Ovary (tissue), 9 donors: ENCODE results near the gene TAF4. TPM values are rescaled to one million over a fixed set of nuclear protein-coding genes. Genes with fewer than 3 reads are reported as not detected.
"Not testable (repeated sequence)": the region's sequence is repeated elsewhere in the genome, so short reads cannot be mapped to it uniquely, and the experiment has no call there.

Source experiments
- DNase-seq, 5 donors: peaks; one replicate each; pipeline ENCODE4 v3.0.0-alpha.2; 2019 to 2020
- H3K27ac ChIP-seq, 2 donors: fragments of 200-600 bp; one replicate each; pipeline versions ENCODE4 v1.5.1 to v1.8.0; 2019 to 2022
- H3K27me3 ChIP-seq: fragments of 200-600 bp; one replicate; pipeline ENCODE4 v1.8.0; 2022
- H3K36me3 ChIP-seq: fragments of 200-600 bp; sonication (generic); one replicate; pipeline ENCODE4 v1.5.1; 2019
- H3K4me1 ChIP-seq: one replicate; pipeline ENCODE4 v1.8.1; 2013; ENCODE audit warnings: mild to moderate bottlenecking, moderate library complexity; ENCODE audit not compliant: insufficient read depth
- H3K4me3 ChIP-seq: fragments of 200-600 bp; sonication (generic); one replicate; pipeline ENCODE4 v1.5.1; 2017
- H3K9me3 ChIP-seq, 2 donors: fragments of 200-600 bp in 1 of 2; sonication (generic) in 1 of 2; one replicate each; pipeline versions ENCODE4 v1.5.1 to v1.8.1; 2013 to 2019; ENCODE audit warnings: mild to moderate bottlenecking in 1 of 2, moderate library complexity in 1 of 2
- EP300 ChIP-seq: sonication (generic); formaldehyde crosslinking; IDR thresholded peaks from one replicate; pipeline ENCODE4 v1.6.1; 2017; ENCODE audit warnings: antibody characterized with exemption
- POLR2A ChIP-seq: fragments of 450-650 bp; IDR thresholded peaks from one replicate; pipeline ENCODE4 v1.6.1; 2017; ENCODE audit warnings: antibody characterized with exemption, mild to moderate bottlenecking, moderate library complexity
- WGBS, 3 donors: extraction: QIAGEN DNeasy Blood & Tissue Kit in 1 of 3; methylation state at CpG; one replicate each; pipeline versions ENCODE4 v1.1.5 to v1.1.7; 2013 to 2017; 5-methylcytosine and 5-hydroxymethylcytosine counted together
- intact Hi-C, 4 donors: fragments of 100-400 bp; cut with DNase I; formaldehyde crosslinking; loops; one replicate each; pipeline versions ENCODE4 v1.11.0 to v1.15.1; 2022 to 2023
- polyA plus RNA-seq, 2 donors: library from polyadenylated mRNA; stranded (reverse); fragments of 200-250 nt in 1 of 2; fragments of 350-450 nt in 1 of 2; fragmentation: Illumina TruSeq in 1 of 2; extraction: RNeasy Lipid Tissue Mini Kit (QIAGEN cat#74804) in 1 of 2; gene quantifications; one replicate each; pipeline ENCODE4 v1.2.3, GENCODE V29; 2013 to 2014
- total RNA-seq, 7 donors: library from RNA; depleted of rRNA in 2 of 7; stranded (reverse); fragments of >200 nt in 2 of 7; fragmentation: NEBNext Ultra II Directional in 3 of 7; extraction: Animal tissue kit (Norgen Biotek cat#: 25700) in 3 of 7; gene quantifications; one replicate each; pipeline versions ENCODE4 v1.1.0 to v1.2.4, GENCODE V29; 2016 to 2023
- TF ChIP-seq, protein P1 (sequence below), 3 donors: fragments of 450-650 bp in 2 of 3; fragments of 200-600 bp in 1 of 3; IDR thresholded peaks; one replicate each; pipeline versions ENCODE4 v1.5.1 to v1.8.0; 2016 to 2022; ENCODE audit warnings: antibody characterized with exemption in 3 of 3, mild to moderate bottlenecking in 1 of 3
- donor health status: DM: no; HTN: no; CAD: no; lungs with moderate emphysema.
- donor health status: DM: no; HTN: no; CAD: no.
- donor health status: Bipolar disorder and iron deficiency.
- donor health status: DM: yes; HTN: yes; CAD: no.
- donor health status: DM: no; HTN: no; CAD: no.
- donor health status: DM: yes; HTN: yes; CAD: no.

TAF4 gene
- total and polyA plus RNA-seq, 9 donors = 9.3 to 34.7 (median 19.8) TPM

GRCh38 chr20:62056377-62056776 is 9.3 kb downstream of the TAF4 start:
- no peaks in the 10 kb centered on the region for H3K27me3 ChIP-seq
- no peak for DNase-seq
- H3K4me1 ChIP-seq = peaks cover 3% of the 10 kb centered on the region
- no peaks in the 10 kb centered on the region for H3K9me3 ChIP-seq
- whole genome bisulfite sequencing, 3 donors = 82 to 94% (median 91%) methylated on average over 6 of the region's 6 CpGs
- intact Hi-C loops = no loop called here
- no peak overlapping the region for H3K4me3 ChIP-seq
- no peaks in the 10 kb centered on the region for H3K36me3 ChIP-seq
- no peak overlapping the region for H3K27ac ChIP-seq
- TF ChIP-seq, protein P1, sequence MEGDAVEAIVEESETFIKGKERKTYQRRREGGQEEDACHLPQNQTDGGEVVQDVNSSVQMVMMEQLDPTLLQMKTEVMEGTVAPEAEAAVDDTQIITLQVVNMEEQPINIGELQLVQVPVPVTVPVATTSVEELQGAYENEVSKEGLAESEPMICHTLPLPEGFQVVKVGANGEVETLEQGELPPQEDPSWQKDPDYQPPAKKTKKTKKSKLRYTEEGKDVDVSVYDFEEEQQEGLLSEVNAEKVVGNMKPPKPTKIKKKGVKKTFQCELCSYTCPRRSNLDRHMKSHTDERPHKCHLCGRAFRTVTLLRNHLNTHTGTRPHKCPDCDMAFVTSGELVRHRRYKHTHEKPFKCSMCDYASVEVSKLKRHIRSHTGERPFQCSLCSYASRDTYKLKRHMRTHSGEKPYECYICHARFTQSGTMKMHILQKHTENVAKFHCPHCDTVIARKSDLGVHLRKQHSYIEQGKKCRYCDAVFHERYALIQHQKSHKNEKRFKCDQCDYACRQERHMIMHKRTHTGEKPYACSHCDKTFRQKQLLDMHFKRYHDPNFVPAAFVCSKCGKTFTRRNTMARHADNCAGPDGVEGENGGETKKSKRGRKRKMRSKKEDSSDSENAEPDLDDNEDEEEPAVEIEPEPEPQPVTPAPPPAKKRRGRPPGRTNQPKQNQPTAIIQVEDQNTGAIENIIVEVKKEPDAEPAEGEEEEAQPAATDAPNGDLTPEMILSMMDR (IDR thresholded peaks at IDR 0.05) = no peak
- TF ChIP-seq POLR2A = no peak
- no peak for TF ChIP-seq EP300

DNA sequence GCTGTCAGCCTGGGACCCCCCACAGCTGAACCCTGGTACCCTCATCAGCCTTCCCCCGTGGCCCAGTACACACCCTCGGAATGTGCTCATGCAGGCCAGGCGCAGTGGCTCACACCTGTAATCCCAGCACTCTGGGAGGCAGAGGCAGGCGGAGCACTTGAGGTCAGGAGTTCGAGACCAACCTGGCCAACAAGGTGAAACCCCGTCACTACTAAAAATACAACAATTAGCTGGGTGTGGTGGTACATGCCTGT is 9.9 kb downstream of the TAF4 start:
- H3K4me3 ChIP-seq, H3K9me3 ChIP-seq, H3K27me3 ChIP-seq, intact Hi-C loops, H3K27ac ChIP-seq, H3K4me1 ChIP-seq, DNase-seq, H3K36me3 ChIP-seq: not testable (repeated sequence)
- WGBS, 3 donors = 84 to 94% (median 89%) methylated on average over 6 of the region's 6 CpGs

DNA sequence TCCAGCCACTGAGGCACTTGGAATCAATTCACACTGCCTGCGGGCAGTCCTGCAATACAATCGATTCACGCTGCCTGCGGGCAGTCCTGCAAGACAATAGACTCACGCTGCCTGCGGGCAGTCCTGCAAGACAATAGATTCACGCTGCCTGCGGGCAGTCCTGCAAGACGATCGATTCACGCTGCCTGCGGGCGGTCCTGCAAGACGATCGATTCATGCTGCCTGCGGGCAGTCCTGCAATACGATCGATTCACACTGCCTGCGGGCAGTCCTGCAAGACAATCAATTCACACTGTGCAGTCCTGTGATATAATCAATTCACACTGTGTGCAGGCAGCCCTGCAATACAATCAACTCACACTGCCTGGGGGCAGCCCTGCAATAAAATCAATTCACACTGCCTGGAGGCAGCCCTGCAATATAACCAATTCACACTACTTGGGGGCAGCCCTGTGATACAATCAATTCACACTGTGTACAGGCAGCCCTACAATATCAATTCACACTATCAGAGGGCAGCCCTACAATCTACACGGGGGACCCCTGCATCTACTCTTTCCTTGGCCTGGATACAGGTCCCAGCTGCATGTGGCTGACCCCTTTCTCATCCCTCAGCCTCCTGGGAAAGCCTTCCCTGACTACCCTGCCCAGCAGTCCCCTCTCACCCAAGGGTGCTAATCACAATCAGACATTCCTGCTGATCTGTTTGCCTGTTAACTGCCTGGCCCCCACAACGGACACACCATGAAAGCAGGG is 10.4 kb downstream of the TAF4 start:
- no peak overlapping the region for H3K4me3 ChIP-seq
- no peaks in the 10 kb centered on the region for H3K9me3 ChIP-seq
- 94 to 95% (median 94%) methylated on average over 21 of the region's 21 CpGs for WGBS, 3 donors
- no peak overlapping the region for H3K27ac ChIP-seq
- H3K4me1 ChIP-seq = peaks cover 9% of the 10 kb centered on the region
- H3K36me3 ChIP-seq = no peaks in the 10 kb centered on the region
- H3K27me3 ChIP-seq = no peaks in the 10 kb centered on the region
- TF ChIP-seq EP300 (no peak), POLR2A (no peak)
- TF ChIP-seq, protein P1 (IDR thresholded peaks at IDR 0.05) = no peak
- peak in 1 of 5 donors; percentile 9 for DNase-seq
- intact Hi-C loops = no loop called here

GRCh38 chr20:62054451-62054953 is 11.2 kb downstream of the TAF4 start:
- DNase-seq = peak in 2 of 5 donors; percentile 9 to 13
- WGBS, 3 donors = 85 to 92% (median 90%) methylated on average over 12 of the region's 12 CpGs
- intact Hi-C loops = no loop called here

More at GRCh38 chr20:62054451-62054953, 11.2 kb downstream of the TAF4 start:
- Histone ChIP-seq H3K36me3 (no peaks in the 10 kb centered on the region), H3K9me3 (no peaks in the 10 kb centered on the region), H3K27me3 (no peaks in the 10 kb centered on the region), H3K4me3 (no peak overlapping the region), H3K4me1 (peaks cover 12% of the 10 kb centered on the region), H3K27ac (no peak overlapping the region)
- TF ChIP-seq, protein P1 (IDR thresholded peaks at IDR 0.05) = no peak
- TF ChIP-seq EP300 = no peak
- no peak for TF ChIP-seq POLR2A
